ENCODE measurements around the gene PIGB.

GRCh38 chr15:55387027-55387426, 68.0 kb downstream of the PIGB start:
- TF ChIP-seq POLR2A (IDR thresholded peaks at IDR 0.05; ENCODE audit: low read depth, low read length) (no peak), PAX5 (IDR thresholded peaks at IDR 0.05; ENCODE audit: insufficient read depth, low read length, severe bottlenecking) (no peak), POLR2AphosphoS5 (IDR thresholded peaks at IDR 0.05; ENCODE audit: low read depth, low read length) (no peak), TAF1 (IDR thresholded peaks at IDR 0.05; ENCODE audit: low read depth, low read length) (no peak), POU2F2 (IDR thresholded peaks at IDR 0.05; ENCODE audit: low read depth, low read length) (no peak)
